HG03280 (cell line): ENCODE results near the gene FSD1L.
"Not testable (repeated sequence)": the region's sequence is repeated elsewhere in the genome, so short reads cannot be mapped to it uniquely, and the experiment has no call there.

Experiments
- ATAC-seq: cut with Tn5 transposase; IDR thresholded peaks from one replicate; pipeline ENCODE4 v1.9.1; 2021; ENCODE audit warnings: mild to moderate bottlenecking, moderate library complexity; ENCODE audit not compliant: unreplicated experiment

Gene FSD1L

GRCh38 chr9:105475302-105475701 is 27.5 kb downstream of the FSD1L start:
- ATAC-seq: no peak

- ATAC-seq: no peak
These were observed 32.0 kb downstream of the FSD1L start for GRCh38 chr9:105479846-105480245.

GRCh38 chr9:105483618-105484017 is 35.8 kb downstream of the FSD1L start:
- no peak for ATAC-seq

GRCh38 chr9:105484226-105484625 is 36.4 kb downstream of the FSD1L start:
- ATAC-seq: no peak

GRCh38 chr9:105485131-105485530 is 37.3 kb downstream of the FSD1L start:
- no peak for ATAC-seq

- no peak for ATAC-seq
These were observed 49.0 kb downstream of the FSD1L start for GRCh38 chr9:105496826-105497225.

GRCh38 chr9:105497704-105498103 is 49.9 kb downstream of the FSD1L start:
- ATAC-seq: no peak

GRCh38 chr9:105500108-105500766 is 52.4 kb downstream of the FSD1L start:
- peak; percentile 77 for ATAC-seq

GRCh38 chr9:105501414-105501813 is 53.6 kb downstream of the FSD1L start:
- ATAC-seq: no peak

- ATAC-seq: no peak
These were observed 54.4 kb downstream of the FSD1L start for GRCh38 chr9:105502276-105502675.

GRCh38 chr9:105503881-105504280 is 56.0 kb downstream of the FSD1L start:
- ATAC-seq: no peak

GRCh38 chr9:105507096-105507790 is 59.4 kb downstream of the FSD1L start:
- no peak for ATAC-seq

GRCh38 chr9:105508530-105508929 is 60.7 kb downstream of the FSD1L start:
- no peak for ATAC-seq

- peak; percentile 71 for ATAC-seq
These were observed 62.2 kb downstream of the FSD1L start for GRCh38 chr9:105510024-105510423.

GRCh38 chr9:105511446-105511845 is 63.6 kb downstream of the FSD1L start:
- ATAC-seq: no peak

GRCh38 chr9:105515811-105516413 is 68.1 kb downstream of the FSD1L start:
- no peak for ATAC-seq

- ATAC-seq: peak; percentile 78
These were observed 72.0 kb downstream of the FSD1L start for GRCh38 chr9:105519710-105520369.

GRCh38 chr9:105520992-105521391 is 73.2 kb downstream of the FSD1L start:
- not testable (repeated sequence) for ATAC-seq

- ATAC-seq: peak; percentile 76
These were observed 75.0 kb downstream of the FSD1L start for GRCh38 chr9:105522618-105523385.

- ATAC-seq: no peak
These were observed 83.7 kb downstream of the FSD1L start for GRCh38 chr9:105531530-105531929.
